Ascending aorta (tissue), 2 donors: ENCODE results near the gene MED15. TPM values are rescaled to one million over a fixed set of nuclear protein-coding genes. Genes with fewer than 3 reads are reported as not detected.

Experiments used
- DNase-seq, 2 donors: peaks; one replicate each; pipeline ENCODE4 v3.0.0-alpha.2; 2019; ENCODE audit warnings: low spot score in 2 of 2
- H3K27ac ChIP-seq, 2 donors: fragments of 200-600 bp; sonication (generic); one replicate each; pipeline ENCODE4 v1.5.1; 2016 to 2017; ENCODE audit warnings: mild to moderate bottlenecking in 1 of 2
- H3K27me3 ChIP-seq: fragments of 200-600 bp; sonication (generic); one replicate; pipeline ENCODE4 v1.5.1; 2017
- H3K36me3 ChIP-seq, 2 donors: fragments of 200-600 bp; sonication (generic); one replicate each; pipeline ENCODE4 v1.5.1; 2016
- H3K4me1 ChIP-seq, 2 donors: fragments of 200-600 bp; sonication (generic); one replicate each; pipeline ENCODE4 v1.5.1; 2016 to 2017; ENCODE audit warnings: mild to moderate bottlenecking in 1 of 2
- H3K4me3 ChIP-seq, 2 donors: fragments of 200-600 bp; sonication (generic); one replicate each; pipeline ENCODE4 v1.5.1; 2016 to 2017; ENCODE audit warnings: mild to moderate bottlenecking in 1 of 2
- H3K9me3 ChIP-seq, 2 donors: fragments of 200-600 bp; sonication (generic); one replicate each; pipeline ENCODE4 v1.5.1; 2016
- intact Hi-C: fragments of 100-400 bp; cut with DNase I; formaldehyde crosslinking; loops from one replicate; pipeline ENCODE4 v1.15.1; 2023
- total RNA-seq: library from RNA; depleted of rRNA; stranded (reverse); fragments of >200 nt; gene quantifications from one replicate; pipeline ENCODE4 v1.1.0, GENCODE V29; 2016
- TF ChIP-seq, protein P1 (sequence below), 3 experiments: fragments of 200-600 bp in 2 of 3; fragments of 450-650 bp in 1 of 3; sonication (generic) in 2 of 3; IDR thresholded peaks; one replicate each; pipeline ENCODE4 v1.5.1; 2016 to 2019; ENCODE audit warnings: antibody characterized with exemption in 3 of 3, mild to moderate bottlenecking in 1 of 3, moderate library complexity in 1 of 3

MED15 gene
- total RNA-seq, 1 donor from 2014 or later = 204 TPM

DNA sequence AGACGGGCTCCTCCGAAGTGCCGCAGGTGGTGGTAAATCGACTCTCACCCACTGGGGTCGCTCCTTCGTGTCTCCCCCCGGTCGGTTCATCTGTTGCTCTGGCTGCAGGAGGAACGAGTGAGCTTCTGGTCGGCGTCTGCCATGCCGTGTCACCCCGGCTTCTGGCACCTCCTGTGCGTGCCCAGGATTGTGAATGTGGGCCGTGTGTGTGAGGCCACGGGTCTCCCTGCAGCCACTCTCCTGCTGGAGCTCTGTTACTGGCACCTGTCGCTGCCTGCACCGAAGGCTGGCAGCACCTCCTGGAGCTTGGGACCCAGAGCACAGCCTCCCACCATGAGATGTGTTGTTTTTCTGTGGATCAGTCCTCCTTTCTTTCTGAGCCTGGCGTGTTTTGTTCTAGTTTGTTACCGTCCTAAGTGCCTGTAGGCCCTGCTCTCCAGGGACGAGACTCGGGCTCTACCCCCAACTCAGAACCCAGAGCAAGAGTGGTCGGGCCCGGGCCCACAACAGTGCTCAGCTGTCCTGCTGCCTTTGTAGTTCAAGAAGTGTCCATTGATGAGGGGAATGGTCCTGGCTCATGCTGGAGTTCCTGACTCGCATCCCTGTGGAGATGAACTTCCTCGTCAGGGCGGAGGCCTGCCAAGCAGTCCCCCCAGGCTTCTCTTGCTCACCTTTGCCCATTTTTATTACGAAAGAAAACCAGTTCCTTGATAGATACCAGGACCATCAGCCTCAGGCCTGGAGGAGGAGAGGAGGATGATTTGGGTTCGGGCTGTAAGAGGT, 66.6 kb downstream of the MED15 start:
- no peak overlapping the region for H3K4me3 ChIP-seq
- no peak for DNase-seq
- TF ChIP-seq, protein P1, sequence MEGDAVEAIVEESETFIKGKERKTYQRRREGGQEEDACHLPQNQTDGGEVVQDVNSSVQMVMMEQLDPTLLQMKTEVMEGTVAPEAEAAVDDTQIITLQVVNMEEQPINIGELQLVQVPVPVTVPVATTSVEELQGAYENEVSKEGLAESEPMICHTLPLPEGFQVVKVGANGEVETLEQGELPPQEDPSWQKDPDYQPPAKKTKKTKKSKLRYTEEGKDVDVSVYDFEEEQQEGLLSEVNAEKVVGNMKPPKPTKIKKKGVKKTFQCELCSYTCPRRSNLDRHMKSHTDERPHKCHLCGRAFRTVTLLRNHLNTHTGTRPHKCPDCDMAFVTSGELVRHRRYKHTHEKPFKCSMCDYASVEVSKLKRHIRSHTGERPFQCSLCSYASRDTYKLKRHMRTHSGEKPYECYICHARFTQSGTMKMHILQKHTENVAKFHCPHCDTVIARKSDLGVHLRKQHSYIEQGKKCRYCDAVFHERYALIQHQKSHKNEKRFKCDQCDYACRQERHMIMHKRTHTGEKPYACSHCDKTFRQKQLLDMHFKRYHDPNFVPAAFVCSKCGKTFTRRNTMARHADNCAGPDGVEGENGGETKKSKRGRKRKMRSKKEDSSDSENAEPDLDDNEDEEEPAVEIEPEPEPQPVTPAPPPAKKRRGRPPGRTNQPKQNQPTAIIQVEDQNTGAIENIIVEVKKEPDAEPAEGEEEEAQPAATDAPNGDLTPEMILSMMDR (IDR thresholded peaks at IDR 0.05) = no peak
- H3K27me3 ChIP-seq = no peaks in the 10 kb centered on the region
- H3K4me1 ChIP-seq = peaks cover under 1 to 18% of the 10 kb centered on the region in 2 donors
- H3K36me3 ChIP-seq = peaks cover 46 to 83% of the 10 kb centered on the region in 2 donors
- H3K9me3 ChIP-seq = no peaks in the 10 kb centered on the region
- intact Hi-C loops = no loop called here
- no peak overlapping the region for H3K27ac ChIP-seq

- peaks cover 0 to 13% of the 10 kb centered on the region in 2 donors for H3K4me1 ChIP-seq
- H3K27me3 ChIP-seq = no peaks in the 10 kb centered on the region
- TF ChIP-seq, protein P1 (IDR thresholded peaks at IDR 0.05) = no peak
- intact Hi-C loops = no loop called here
- H3K4me3 ChIP-seq = no peak overlapping the region
- peaks cover 47 to 87% of the 10 kb centered on the region in 2 donors for H3K36me3 ChIP-seq
- H3K27ac ChIP-seq = no peak overlapping the region
- no peak for DNase-seq
- no peaks in the 10 kb centered on the region for H3K9me3 ChIP-seq
These were observed 67.5 kb downstream of the MED15 start for GRCh38 chr22:20574920-20575353.

GRCh38 chr22:20575724-20576444, 68.5 kb downstream of the MED15 start:
- no peaks in the 10 kb centered on the region for H3K9me3 ChIP-seq
- TF ChIP-seq, protein P1 (IDR thresholded peaks at IDR 0.05) = no peak
- no peak overlapping the region for H3K27ac ChIP-seq
- no peak for DNase-seq
- no peak overlapping the region for H3K4me3 ChIP-seq
- intact Hi-C loops = no loop called here
- H3K4me1 ChIP-seq = peaks cover 0 to 13% of the 10 kb centered on the region in 2 donors
- H3K36me3 ChIP-seq = peaks cover 48 to 94% of the 10 kb centered on the region in 2 donors
- no peaks in the 10 kb centered on the region for H3K27me3 ChIP-seq

DNA sequence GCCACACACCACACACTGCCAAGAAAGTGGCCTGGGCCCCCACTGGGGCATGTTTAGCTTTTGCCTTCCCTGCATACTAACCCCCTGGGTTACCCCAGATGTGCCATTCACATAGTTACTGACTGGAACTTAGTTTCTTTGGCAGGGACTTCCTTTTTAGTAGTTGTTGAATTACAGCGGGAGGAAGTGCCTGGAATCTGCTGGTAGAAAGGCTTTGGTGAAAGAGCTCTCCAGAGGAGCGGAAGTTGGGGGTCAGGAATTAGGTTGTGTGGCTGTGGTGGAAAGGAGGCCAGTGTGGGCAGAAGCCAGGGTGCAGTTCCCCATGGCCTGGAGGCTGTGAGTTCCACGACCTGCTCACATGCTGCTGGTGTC, 69.0 kb downstream of the MED15 start:
- intact Hi-C loops = no loop called here
- Histone ChIP-seq H3K36me3 (peaks cover 51 to 93% of the 10 kb centered on the region in 2 donors), H3K4me1 (peaks cover 0 to 13% of the 10 kb centered on the region in 2 donors), H3K4me3 (no peak overlapping the region), H3K27ac (peak overlapping the region in 1 of 2 donors; percentile 29), H3K9me3 (no peaks in the 10 kb centered on the region), H3K27me3 (no peaks in the 10 kb centered on the region)
- TF ChIP-seq, protein P1 (IDR thresholded peaks at IDR 0.05) = no peak
- DNase-seq = no peak

- H3K4me3 ChIP-seq = no peak overlapping the region
- intact Hi-C loops = no loop called here
- TF ChIP-seq, protein P1 (IDR thresholded peaks at IDR 0.05) = no peak
- peak overlapping the region in 1 of 2 donors; percentile 29 for H3K27ac ChIP-seq
- H3K27me3 ChIP-seq = no peaks in the 10 kb centered on the region
- H3K9me3 ChIP-seq = no peaks in the 10 kb centered on the region
- peaks cover 52 to 93% of the 10 kb centered on the region in 2 donors for H3K36me3 ChIP-seq
- peaks cover 0 to 13% of the 10 kb centered on the region in 2 donors for H3K4me1 ChIP-seq
- DNase-seq = no peak
These were observed 69.6 kb downstream of the MED15 start for GRCh38 chr22:20577045-20577444.
